HCT116 (cell line): Measurements from ENCODE around the gene PTGR1.

Source experiments
- EZH2 ChIP-seq: fragments of 200-600 bp; sonication (generic); IDR thresholded peaks from 2 replicates; pipeline ENCODE4 v1.6.1; 2017; ENCODE audit warnings: antibody characterized with exemption, mixed run types
- RAD21 ChIP-seq: IDR thresholded peaks from 2 replicates; pipeline ENCODE4 v1.6.1; 2012; ENCODE audit warnings: low read depth, mild to moderate bottlenecking
- SP1 ChIP-seq: IDR thresholded peaks from 2 replicates; pipeline ENCODE4 v1.6.1; 2012; ENCODE audit warnings: low read depth
- TF ChIP-seq, protein P1 (sequence below), 3 experiments: fragments of 200-600 bp in 1 of 3; sonication (generic) in 1 of 3; IDR thresholded peaks in 2 of 3; conservative IDR thresholded peaks in 1 of 3; 2 replicates each; pipeline ENCODE4 v1.5.1; 2012 to 2017; ENCODE audit warnings: low read depth in 2 of 3, low read length in 2 of 3, antibody characterized with exemption in 1 of 3, borderline replicate concordance in 1 of 3, control low read depth in 1 of 3, mild to moderate bottlenecking in 1 of 3, mixed read lengths in 1 of 3, mixed run types in 1 of 3, moderate library complexity in 1 of 3; ENCODE audit not compliant: insufficient read depth in 1 of 3
- TF ChIP-seq, protein P2 (sequence below): IDR thresholded peaks from 2 replicates; pipeline ENCODE4 v1.6.1; 2012; ENCODE audit warnings: low read depth

DNA sequence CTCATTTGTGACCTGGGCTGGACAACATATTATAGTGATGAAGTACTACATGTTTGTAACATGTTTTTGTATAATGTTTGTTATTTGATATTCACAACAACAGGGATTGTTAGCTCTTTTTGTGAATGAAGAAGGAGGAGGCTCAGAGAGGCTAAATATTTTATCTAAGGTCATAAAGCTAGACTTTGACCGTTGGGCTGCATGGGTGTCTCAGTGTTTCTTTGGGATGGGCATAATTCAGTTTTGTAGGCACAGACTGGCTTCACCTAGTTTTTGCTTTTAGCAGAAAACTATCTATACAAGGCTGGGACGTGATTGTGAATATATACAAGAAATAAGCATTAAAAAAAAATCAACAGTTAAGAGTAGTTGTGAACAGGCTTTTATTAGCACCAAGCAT is 47.0 kb upstream of the PTGR1 start:
- TF ChIP-seq EZH2 (no peak), RAD21 (no peak), SP1 (no peak)
- TF ChIP-seq, protein P1, sequence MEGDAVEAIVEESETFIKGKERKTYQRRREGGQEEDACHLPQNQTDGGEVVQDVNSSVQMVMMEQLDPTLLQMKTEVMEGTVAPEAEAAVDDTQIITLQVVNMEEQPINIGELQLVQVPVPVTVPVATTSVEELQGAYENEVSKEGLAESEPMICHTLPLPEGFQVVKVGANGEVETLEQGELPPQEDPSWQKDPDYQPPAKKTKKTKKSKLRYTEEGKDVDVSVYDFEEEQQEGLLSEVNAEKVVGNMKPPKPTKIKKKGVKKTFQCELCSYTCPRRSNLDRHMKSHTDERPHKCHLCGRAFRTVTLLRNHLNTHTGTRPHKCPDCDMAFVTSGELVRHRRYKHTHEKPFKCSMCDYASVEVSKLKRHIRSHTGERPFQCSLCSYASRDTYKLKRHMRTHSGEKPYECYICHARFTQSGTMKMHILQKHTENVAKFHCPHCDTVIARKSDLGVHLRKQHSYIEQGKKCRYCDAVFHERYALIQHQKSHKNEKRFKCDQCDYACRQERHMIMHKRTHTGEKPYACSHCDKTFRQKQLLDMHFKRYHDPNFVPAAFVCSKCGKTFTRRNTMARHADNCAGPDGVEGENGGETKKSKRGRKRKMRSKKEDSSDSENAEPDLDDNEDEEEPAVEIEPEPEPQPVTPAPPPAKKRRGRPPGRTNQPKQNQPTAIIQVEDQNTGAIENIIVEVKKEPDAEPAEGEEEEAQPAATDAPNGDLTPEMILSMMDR (IDR thresholded peaks at IDR 0.05 in 2 of 3, conservative IDR thresholded peaks at IDR 0.05 in 1 of 3; ENCODE audit: borderline replicate concordance in 1 of 3, insufficient read depth in 1 of 3, low read depth in 2 of 3, low read length in 2 of 3): no peak
- TF ChIP-seq, protein P2, sequence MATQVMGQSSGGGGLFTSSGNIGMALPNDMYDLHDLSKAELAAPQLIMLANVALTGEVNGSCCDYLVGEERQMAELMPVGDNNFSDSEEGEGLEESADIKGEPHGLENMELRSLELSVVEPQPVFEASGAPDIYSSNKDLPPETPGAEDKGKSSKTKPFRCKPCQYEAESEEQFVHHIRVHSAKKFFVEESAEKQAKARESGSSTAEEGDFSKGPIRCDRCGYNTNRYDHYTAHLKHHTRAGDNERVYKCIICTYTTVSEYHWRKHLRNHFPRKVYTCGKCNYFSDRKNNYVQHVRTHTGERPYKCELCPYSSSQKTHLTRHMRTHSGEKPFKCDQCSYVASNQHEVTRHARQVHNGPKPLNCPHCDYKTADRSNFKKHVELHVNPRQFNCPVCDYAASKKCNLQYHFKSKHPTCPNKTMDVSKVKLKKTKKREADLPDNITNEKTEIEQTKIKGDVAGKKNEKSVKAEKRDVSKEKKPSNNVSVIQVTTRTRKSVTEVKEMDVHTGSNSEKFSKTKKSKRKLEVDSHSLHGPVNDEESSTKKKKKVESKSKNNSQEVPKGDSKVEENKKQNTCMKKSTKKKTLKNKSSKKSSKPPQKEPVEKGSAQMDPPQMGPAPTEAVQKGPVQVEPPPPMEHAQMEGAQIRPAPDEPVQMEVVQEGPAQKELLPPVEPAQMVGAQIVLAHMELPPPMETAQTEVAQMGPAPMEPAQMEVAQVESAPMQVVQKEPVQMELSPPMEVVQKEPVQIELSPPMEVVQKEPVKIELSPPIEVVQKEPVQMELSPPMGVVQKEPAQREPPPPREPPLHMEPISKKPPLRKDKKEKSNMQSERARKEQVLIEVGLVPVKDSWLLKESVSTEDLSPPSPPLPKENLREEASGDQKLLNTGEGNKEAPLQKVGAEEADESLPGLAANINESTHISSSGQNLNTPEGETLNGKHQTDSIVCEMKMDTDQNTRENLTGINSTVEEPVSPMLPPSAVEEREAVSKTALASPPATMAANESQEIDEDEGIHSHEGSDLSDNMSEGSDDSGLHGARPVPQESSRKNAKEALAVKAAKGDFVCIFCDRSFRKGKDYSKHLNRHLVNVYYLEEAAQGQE: no peak
